ENCODE results near the gene PRR3.

DNA sequence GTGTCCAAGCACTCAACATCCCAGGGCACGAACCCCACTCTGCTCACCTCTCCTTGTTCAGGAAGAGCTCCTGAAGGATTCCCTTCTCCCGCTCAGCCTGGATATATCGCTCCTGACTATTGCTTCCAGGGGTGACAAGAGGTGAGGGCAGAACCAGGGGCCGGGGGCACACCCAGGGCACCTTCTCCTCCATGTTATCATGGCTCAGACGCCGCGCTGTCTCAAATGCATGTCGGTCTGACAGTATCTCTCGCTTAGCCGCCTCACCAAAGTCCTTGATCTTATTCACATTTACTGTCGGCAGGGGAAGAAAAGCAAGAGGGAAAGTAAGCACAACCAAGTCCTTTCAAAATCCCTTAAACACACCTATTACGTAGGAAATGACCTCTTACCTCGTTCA is 46.9 kb downstream of the PRR3 start:
- no peak for TF ChIP-seq GATA2 (IDR thresholded peaks at IDR 0.05; ENCODE audit: low read depth, low read length)
- no peak for TF ChIP-seq GATA3 (IDR thresholded peaks at IDR 0.05; ENCODE audit: low read depth, low read length)
